NCI-H345 treated with DMSO at 0.1 percent for 48 hours (cell line): Measurements from ENCODE around the gene KRTAP10-10.
"Not testable (repeated sequence)": the region's sequence is repeated elsewhere in the genome, so short reads cannot be mapped to it uniquely, and the experiment has no call there.

Experiments used
- DNase-seq: peaks from one replicate; lab custom pipeline; 2025; ENCODE audit not compliant: unreplicated experiment; lab: John Stamatoyannopoulos, UW

KRTAP10-10 gene

DNA sequence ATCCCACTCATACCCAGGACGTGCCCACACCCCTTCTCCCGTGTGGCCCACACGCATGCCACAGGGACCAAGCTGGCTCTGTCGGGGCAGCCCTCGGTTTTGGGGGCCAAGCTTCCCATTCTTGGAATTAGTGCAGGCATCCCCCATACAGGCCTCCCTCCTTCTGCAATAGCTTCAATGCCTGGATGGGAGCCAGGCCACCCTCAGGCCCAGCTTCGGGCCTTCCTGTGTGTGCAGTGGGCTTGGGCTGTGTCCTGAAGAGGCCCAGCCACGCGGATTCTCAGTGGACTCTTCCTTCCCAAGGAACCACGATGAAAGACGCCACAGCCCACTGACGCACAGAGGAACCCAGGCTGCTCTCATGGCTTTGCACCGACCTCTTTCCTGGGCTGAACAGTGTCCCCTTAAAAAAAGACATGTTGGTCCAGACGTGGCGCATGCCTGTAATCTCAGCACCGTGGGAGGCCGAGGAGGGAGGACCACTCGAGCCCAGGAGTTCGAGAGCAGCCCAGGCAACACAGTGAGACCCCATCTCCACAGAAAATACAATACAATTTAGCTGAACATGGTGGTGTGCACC is 12.5 kb downstream of the KRTAP10-10 start:
- DNase-seq: no peak

DNA sequence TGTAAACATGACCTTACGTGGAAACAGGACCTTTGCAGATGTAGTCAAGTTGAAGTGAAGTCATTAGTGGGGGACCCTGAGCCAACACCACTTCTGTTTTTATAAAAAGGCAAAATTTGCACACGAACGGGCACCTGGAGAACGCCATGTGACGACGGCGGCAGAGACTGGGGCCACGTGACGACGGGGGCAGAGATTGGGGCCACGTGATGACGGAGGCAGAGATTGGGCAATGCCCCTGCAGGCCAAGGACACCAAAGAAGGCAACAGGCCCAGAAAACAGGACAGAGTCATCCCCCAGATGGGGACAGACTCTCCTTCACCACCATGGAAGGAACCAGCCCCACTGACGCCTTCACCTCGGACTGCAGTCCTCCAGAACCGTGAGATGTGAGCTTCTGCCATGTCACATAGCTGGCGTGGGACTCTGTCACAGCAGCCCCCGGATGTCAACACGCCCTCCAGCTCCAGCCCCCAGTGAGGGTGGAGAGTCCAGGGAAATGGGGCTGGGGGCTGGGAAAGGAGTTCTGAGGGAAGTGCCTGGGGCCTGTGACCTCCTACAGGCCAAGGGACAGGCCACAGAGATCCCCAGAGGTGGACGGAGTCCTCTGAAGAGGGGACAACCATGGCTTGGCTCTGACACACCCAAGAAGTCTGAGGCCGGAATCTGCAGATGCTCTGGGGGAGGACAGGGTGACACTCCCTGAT is 13.3 kb downstream of the KRTAP10-10 start:
- no peak for DNase-seq

DNA sequence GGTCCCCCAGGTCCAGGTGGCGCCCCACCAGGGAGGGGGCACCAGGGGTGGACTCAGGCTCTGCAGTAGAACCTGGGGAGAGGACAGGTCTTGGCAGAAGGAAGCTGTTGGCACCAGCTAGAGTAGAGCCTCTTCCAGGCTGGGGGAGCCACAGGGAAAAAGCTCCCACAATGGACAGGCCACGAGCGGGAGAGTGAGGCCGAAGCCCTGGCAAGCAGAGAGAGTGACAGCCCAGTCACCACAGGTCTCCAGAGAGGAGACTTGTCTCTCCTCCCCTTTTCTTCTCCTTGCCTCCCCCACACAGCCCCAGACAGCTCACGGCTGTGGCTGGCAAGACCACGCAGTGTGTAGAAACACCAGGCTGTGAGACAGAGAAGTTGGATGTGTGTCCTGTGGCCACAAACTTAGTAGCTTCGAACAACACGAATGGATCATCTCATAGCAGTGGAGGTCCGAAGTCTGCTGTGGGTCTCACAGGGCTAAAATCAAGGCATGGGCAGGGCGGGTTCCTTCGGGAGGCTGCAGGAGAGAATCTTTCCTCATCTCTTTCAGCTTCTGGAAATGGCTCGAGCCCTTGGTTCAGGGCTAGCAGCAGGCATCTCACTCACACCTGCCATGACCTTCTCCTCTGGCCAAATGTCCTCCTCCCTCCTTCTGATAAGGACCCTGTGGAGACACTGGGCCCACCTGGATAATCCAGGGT is 14.0 kb downstream of the KRTAP10-10 start:
- no peak for DNase-seq

DNA sequence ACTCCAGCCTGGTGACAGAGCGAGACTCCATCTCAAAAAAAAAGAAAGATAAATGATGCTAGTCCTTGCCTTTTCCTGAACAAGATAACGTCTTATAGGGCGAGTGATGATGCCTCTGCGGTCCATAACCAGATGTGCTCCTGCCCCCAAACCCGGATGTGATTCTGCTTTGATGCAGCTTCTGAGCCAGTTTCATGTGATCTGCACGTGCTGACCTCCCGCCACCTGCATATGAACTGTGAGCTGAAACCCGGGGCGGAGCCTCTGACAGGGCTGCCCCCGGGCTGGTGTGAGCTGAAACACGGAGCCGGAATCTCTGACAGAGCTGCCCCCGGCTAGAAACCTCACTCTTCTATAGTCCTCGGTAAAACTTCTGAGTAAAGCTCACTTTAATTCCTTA is 16.0 kb downstream of the KRTAP10-10 start:
- DNase-seq: no peak

DNA sequence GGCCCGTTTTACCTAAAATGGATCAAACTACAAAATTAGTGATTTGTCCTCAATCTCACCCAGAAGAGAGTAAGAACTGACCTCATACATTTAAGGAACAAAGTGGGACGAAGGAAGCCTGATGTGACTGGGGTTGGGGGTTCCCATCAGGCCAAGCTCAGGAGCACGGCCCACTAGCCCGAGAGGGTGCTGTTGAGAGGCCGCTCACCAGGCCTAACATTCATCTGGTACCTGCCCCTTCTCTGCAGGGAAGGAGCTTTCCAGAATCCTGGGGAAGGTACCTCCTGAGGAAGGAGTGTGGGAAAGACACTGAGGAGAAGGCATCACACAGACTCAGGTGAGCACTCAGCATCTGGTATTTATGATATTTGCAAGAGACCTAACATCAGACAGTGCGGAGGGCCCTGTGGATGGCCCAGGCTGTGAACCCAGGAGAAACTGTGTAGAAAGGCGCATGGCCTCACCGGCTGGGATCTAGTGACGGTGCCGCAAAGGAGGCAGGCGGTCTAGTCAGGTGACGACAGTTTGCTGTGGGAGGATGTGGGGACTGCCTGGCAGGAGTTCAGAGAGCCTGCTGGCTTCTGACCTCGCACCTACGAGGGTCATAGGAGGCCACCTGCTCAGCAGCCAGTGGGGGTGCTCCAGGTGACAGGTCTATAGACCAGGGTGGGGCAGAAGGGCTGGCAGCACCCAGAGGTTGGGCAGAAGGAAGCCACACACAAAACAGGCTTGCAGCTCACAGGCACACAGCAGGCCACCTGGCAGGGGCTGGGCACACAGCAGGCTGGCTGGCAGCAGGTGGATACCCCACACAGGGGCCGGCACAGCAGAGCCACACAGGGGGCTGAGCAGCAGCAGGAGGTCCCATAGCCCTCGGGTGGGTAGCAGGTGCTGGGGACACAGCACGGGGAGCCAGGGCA is 16.8 kb downstream of the KRTAP10-10 start:
- peak; percentile 87 for DNase-seq

DNA sequence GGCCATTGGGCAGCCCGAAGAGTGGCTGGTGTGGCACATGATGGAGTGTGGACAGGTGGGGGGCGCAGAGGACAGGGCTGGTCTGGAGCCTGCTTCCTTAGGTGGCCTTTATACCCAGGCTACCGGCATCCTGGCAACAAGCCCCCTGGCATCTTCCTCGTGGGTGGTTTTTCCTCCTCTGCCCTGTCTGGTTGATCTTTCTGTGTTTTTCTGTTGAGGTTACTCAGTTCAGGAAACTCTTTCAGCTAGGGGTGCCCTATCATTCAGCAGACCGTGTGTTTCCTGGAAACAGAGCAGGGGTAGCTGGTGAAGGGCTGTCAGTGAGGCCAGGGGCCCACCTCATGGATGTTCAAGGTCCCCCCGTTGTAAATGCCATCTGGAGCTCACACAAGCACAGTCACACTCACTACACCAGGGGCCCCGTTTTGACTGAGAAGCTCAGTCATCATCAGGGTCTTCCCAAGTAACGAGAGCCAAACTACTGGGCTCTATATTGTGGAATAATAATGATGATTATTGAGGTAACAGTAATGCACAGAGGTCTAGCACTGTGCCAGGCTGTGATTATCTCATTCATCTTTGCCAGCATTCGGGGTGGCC is 17.5 kb downstream of the KRTAP10-10 start, which contains the start of gene KRTAP12-4:
Gene KRTAP12-4, minus strand, starts transcription at position 84 of the 600 bp plus-strand sequence. Its CDS starts 45 bp downstream, at position 39.
- no peak for DNase-seq

DNA sequence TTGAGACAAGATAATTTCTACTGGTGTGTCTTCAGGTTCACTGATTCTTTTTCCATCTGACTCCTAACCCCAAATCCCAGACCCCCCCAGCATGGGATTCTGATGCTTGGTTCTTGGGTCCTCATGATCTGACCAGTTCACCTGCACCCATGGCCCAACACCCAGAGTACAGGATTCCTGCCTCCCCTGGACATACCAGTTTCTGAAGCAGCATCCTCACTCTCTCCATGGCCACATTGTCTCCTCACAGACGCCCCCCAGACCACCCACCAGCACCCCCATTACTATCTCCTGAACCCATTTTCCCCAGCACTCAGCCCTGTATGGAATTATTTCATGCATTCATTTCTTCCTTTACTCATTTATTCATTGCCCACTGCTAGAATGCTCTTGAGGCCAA is 19.7 kb downstream of the KRTAP10-10 start:
- DNase-seq: no peak

DNA sequence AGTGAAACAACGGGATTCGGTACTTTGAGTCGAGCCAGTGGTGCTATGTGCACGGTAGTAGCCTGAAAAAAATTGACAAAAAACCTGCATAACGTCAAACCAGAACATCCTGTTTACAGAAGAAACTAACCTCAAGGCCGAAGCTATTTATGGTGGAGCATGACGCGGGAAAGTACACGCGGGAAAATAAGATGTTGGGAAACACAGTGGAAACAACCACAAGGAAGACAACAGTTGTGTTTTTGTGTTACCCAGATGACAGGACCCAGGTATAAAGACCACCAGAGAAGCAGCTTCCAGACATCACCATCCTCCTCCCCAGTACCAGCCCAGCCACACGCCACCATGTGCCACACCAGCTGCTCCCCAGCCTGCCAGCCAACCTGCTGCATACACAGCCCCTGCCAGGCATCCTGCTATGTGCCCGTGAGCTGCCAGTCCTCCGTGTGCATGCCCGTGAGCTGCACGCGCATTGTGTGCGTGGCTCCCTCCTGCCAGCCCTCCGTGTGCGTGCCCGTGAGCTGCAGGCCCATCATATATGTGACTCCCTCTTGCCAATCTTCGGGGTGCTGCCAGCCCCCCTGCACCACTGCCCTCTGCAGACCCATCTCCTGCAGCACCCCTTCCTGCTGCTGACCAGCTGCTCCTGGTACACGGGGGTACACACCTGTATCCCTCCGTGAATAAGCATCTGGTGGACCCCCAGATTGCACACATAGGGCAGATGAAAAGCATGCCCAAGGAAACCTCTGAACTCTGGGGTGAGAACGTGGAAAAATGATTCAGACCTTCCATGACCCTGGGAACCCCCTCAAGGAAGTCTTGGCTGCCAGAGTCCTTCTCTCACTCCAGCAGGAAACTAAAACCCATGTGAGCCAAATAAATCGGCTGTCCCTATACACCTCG is 20.7 kb downstream of the KRTAP10-10 start, which contains the start of gene KRTAP12-3:
Gene KRTAP12-3, plus strand, starts transcription at position 298 of the 906 bp plus-strand sequence. Its CDS starts 48 bp downstream, at position 346.
- no peak for DNase-seq

DNA sequence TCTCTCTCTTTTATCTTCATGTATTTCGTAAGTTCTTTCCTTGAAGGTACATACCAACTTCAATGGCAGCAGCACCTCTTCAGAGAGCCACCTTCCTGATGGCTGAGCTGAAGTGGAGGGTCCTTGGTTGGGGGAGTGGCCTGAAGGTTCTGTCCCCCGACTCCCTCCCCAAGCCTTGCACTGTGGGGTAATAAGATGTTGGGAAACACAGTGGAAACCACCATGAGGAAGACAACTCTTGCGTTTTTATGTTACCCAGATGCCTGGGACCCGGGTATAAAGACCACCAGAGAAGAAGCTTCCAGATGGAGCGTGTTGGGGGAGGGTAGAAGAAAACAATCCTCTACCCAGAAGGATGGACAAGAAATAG is 21.4 kb downstream of the KRTAP10-10 start:
- DNase-seq: no peak

DNA sequence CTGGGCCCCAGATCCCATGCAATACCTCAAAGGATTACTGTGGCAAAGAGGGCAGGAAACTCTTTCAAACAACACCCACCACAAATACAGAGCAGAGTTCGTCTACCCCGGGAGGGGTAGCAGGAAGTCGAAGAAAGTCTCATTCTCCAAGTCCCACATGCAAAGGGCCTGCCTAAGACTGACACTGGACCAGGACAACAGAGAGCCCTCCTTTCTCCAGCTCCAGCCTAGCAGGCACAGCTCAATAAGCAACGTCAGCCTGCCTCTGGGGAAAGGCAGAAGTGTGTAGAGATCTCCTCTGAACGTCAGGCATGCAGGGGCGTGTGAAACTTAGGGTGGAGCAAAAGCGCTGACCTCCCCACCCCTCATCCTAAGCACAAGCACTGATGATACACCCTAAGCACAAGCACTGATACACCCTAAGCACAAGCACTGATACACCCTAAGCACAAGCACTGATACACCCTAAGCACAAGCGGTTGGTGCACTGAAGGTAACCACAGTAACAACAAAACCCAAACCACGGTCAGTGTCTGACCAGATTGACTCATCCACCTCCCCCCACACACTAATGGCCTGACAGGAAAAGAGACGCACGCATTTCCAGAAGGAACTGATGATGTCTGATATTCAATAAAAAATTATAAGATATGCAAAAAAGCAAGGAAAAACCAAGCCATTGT is 21.9 kb downstream of the KRTAP10-10 start:
- DNase-seq: no peak

DNA sequence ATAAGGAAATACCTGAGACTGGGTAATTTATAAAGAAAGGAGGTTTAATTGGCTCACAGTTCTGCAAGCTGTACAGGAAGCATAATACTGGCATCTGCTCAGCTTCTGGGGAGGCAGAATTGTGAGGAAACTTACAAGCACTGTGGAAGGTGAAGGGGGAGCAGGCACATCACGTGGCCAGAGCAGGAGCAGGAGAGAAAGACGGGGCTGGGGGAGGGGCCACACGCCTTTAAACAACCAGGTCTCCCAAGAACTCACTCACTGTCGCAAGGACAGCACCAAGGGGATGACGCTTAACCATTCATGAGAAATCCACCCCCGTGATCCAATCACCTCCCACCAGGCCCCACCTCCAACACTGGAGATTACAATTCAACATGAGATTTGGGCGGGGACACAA is 24.4 kb downstream of the KRTAP10-10 start:
- not testable (repeated sequence) for DNase-seq

DNA sequence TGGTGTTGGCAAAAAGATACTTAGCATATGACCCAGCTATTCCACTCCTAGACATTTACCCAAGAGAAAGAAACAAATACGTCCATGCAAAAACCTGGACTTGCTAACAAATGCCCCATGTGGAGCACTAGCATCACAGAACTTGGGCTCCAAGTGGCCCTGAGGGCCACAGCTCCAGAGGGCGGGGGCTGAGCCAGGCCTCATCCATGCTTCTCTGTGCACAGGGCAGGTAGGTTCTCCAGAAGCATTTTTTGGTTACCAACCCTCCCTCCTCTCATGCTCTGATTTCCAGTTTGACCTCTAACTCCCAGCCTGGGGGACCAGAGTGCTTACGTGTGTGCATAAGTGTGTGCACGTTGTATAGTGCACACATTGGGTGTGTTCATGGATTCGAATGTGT is 27.5 kb downstream of the KRTAP10-10 start:
- no peak for DNase-seq

DNA sequence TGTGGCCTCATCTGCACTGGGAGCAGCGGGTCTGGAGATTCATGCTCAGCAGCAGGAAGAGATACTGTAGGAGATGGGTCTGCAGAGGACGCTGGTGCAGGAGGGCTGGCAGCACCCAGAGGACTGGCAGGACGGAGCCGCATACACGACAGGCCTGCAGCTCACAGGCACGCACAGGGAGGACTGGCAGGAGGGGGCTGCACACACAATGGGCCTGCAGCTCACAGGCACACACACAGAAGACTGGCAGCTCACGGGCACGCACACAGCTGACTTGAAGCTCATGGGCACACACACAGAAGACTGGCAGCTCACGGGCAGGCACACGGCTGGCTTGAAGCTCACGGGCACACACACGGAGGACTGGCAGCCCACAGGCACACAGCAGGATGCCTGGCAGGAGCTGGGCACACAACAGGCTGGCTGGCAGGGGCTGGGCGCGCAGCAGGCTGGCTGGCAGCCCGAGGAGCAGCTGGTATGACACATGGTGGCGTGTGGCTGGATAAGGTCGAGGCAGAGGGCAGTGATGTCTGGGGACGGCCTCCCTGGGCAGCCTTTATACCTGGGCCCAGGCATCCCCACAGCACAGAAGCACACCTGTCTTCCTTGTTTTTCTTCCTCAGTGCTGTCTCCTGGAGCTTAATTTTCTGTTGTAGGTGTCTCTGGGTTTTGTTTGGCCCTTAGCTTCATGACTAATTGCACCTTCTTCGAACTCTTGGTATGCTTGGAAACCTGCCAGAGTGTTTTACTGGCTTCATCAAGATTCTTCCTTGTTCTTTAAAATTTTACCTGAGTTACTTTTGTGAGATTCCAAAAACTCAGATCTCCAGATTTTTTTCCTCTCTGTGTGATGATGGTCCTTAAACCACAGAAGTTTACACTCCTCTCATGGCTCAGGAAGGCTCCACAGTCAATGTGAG is 29.5 kb downstream of the KRTAP10-10 start, which contains the start of gene KRTAP12-2:
Gene KRTAP12-2, minus strand, starts transcription at position 527 of the 920 bp plus-strand sequence. Its CDS starts 41 bp downstream, at position 486.
- peak; percentile 63 for DNase-seq

DNA sequence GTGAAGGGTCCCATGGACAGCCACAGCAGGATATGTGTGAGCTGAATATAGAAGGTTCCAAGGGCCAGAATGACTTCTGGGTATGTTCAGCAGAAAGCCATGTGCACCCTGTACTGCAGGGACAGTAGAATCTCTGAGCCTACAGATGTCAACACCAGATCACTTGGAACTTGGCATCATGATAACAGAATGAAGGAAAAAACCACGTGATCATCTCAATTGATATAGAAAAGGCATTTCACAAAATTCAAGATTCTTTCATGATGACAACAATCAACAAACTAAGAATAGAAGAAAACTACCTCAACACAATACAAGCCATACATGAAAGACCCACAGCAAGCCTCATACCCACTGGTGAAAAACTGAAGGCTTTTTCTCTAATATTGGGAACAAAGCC is 30.5 kb downstream of the KRTAP10-10 start:
- DNase-seq: no peak

DNA sequence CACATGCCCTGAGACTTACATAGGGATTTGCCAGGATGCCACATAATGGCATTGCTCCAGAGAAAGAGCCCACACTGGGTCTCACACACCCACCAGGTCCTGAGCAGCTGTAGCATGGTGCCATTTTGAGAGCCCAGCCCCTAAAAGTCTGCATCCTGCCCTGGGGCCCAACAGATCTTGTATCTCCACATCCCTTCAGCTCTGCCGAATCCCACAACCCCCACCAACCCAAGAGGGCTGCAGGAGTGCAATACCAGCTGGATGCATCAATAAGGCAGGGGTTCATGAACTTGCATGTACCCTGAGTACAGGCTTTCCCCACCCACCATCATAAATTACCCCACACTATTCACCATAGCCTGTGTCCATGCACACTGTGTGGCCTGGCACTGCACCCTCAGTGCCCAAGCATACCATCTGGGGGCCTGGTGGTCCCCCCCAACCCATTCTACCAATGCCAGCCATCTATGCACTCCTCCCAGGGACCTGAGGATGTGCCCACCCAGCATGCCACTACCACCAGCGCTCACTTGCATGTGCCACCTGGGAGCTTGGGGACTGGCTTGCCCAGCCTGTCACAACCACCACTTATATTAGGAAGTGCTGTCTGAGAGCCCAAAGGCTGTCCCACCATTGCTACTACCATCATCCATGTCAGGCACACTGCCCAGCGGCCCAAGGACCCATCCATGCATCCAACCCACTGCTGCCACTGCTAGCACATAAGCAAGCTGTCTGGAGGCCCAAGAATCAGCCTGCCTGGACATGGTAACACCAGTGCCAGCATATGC is 33.7 kb downstream of the KRTAP10-10 start:
- no peak for DNase-seq

DNA sequence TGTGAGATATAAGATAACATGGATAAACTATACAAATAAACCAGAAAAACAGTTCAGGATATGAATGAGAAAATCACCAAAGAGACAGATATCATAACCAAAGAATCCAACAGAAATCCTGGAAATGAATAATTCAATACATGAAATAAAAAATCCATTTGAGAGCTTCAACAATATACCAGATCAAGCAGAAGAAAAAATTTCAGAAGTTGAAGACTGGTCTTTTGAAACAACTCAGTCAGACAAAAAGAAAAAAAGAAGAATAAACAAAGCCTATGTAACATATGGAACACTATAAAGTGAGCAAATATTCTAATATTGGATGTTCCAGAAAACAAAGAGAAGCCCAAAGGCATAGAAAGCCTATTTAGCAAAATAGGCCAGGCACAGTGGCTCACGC is 34.8 kb downstream of the KRTAP10-10 start:
- DNase-seq: no peak

DNA sequence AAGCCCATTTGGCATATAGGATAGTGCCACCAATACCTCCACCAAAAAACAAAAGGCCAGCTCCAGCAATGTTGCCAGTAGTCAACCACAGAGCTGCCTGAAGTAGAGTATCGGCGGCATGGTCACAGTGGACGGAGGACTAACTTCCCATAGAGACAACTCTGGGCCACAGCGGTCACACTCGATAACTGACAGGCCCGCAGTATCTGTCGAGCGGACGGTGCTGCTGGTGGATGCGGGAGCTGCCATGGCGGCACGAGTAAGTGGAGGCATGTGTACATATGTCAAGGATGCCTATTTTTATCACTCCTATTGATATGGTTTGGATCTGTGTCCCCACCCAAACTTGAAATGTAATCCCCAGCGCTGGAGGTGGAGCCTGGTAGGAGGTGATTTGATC is 40.7 kb downstream of the KRTAP10-10 start:
- DNase-seq: no peak
